HG02759 (cell line): ENCODE data around the gene ATP8B2.
"Not testable (repeated sequence)": the region's sequence is repeated elsewhere in the genome, so short reads cannot be mapped to it uniquely, and the experiment has no call there.

Source experiments
- ATAC-seq: cut with Tn5 transposase; IDR thresholded peaks from one replicate; pipeline ENCODE4 v1.9.1; 2021; ENCODE audit warnings: mild to moderate bottlenecking, moderate library complexity; ENCODE audit not compliant: unreplicated experiment

The ATP8B2 gene

GRCh38 chr1:154344977-154345837, 19.9 kb downstream of the ATP8B2 start:
- ATAC-seq: no peak

GRCh38 chr1:154346276-154346917, 21.1 kb downstream of the ATP8B2 start:
- ATAC-seq: no peak

GRCh38 chr1:154347961-154348360, 22.6 kb downstream of the ATP8B2 start:
- ATAC-seq: no peak

- ATAC-seq: no peak
Measured at GRCh38 chr1:154348429-154349076, 23.2 kb downstream of the ATP8B2 start.

GRCh38 chr1:154349121-154349520, 23.8 kb downstream of the ATP8B2 start:
- ATAC-seq: no peak

DNA sequence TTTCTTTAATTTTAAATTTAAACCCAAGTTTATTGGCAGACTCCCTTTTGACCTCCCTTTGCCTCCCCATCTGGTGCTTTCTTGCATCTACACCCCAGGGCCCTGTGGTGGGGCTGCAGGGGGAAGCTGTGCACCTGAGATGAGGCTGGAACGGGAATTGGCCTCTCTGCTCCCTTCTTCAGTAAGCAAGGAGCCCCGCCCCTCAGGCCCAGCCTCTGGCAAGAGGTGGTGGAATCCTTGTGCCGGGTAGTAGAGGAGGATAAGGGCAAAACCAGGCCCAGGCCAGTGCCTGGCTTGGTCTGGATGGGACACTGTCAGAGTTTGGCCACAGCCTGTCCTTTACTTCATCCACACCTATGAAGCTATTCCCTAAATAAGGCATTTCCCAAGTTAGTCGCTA, 25.1 kb downstream of the ATP8B2 start:
- ATAC-seq: no peak

DNA sequence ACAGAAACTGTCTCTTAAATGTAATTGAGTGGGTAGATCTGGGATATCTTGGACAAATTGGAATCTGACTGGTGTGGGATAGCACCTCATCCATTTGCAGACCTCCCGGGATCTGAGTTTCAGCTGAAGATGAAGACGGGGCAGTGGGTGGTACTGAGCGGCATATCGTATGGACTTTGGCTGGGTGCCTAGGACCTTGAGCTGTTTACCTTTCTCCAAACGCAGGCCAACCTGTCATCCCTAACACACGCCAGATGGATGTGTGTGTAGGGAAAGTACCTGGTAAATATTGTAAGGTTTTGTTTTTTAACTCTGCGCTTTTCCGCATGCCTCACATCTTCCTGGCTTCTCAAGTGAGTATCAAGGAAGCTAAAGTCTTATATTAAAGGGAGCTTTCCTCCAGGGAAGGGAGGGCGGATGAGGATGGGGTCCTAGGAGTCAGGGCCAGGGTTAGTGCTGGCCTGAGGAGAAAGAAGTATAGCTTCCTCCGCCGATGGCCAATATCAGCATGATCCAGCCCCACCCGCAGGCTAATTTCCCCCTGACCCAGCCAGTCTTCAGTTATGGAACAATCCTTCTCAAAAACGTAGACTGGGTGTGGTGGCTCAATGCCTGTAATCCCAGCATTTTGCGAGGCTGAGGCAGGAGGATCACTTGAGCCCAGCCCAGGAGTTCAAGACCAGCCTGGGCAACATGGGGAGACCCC, 26.2 kb downstream of the ATP8B2 start:
- no peak for ATAC-seq

DNA sequence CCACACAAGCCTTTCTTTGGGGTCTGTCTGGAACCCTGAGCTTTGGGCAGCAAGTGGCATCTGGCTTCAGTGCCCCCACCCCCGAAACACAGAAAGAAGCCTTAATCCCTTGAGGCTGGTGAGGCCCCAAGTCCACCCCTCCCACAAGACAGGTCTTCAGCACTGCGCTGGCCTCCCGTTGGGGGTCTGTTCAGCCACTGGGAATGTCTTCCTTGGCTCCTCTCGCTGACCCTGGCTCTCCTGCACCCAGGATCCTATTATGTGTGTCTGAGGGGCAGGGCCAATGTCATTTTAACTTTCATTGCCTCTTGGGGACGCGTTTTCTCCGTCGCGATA, 26.9 kb downstream of the ATP8B2 start:
- no peak for ATAC-seq

DNA sequence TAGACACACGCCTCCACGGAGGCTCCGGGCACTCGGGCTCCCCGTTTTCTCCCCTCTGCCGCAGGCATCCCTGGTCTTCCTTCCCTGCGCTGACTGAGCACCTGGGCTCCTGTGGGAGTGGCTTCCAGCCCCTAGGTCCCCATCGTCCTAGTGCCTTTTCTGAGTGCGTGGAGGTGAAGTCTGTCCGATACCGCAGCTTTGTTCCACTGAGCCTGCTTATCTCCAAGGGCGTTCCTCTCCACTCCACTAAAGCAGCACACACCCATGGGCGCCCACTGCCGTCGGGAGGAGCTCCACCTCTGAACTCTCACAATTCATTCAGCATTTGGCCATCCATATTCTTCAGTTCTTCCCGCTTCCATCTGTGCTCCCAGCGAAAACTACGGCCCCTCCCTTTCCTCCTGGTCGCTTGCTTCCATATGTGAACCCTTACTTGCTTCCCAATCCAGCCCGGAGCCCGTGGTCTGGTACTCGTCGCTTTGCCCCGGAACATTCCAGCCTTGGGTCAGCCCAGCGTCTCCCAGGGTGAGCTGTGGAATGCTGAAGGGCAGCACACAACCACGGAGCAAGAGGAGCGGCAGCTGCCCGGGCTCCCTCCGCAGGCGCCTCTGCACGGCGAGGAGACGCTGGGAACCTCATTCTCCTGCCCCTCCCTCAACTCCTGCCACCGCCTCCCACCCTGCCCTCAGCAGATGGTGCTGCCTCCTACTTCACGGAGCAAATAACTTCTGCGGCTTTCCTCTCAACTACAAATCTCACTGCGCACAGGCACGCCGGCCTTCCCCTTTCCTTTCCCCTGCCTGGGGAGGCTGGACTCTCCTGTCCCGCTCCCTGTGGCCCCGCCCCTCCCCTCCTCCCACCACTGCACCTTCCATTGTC, 27.5 kb downstream of the ATP8B2 start:
- no peak for ATAC-seq

DNA sequence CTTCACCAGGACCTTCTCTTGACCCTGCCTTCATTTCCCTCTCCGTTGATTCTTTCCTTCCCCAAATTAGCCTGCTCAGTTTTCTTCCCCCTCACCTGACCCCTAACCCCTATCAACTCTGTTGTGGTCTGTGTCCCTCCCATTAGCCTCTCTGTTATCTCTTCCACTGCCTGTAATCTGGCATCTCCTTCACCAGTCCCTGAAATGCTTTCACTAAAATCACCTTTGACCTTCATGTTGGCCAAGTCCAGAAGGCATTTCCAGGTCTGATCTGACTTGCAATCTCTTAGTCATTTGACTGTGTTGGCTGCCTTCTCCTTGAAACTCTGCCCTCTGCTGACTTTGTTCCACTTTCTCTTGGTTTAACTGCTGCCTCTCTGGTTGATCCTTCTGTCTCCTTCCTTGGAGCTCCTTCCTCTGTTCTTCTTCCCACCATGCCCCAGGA, 28.2 kb downstream of the ATP8B2 start:
- no peak for ATAC-seq

DNA sequence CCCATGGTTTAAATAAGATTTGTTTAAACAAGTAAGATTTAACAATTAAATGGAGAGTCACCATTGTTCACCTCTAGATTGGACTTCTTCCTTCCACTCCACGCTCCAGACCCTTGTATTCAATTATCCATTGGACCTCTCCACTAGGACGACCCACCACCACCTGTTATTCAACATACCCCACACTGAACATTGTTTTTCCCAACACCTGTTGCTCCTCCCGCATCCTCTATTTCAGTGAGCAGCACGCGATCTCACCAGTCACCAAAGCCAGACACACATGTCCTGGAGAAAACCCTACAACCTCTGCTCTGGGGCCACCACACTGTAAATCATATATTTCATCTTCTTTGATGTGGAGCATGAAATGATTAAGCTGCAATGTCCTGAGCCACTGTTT, 28.6 kb downstream of the ATP8B2 start:
- no peak for ATAC-seq

- no peak for ATAC-seq
Measured at GRCh38 chr1:154358519-154358918, 33.2 kb downstream of the ATP8B2 start.

GRCh38 chr1:154360288-154360687, 35.0 kb downstream of the ATP8B2 start:
- ATAC-seq: no peak

DNA sequence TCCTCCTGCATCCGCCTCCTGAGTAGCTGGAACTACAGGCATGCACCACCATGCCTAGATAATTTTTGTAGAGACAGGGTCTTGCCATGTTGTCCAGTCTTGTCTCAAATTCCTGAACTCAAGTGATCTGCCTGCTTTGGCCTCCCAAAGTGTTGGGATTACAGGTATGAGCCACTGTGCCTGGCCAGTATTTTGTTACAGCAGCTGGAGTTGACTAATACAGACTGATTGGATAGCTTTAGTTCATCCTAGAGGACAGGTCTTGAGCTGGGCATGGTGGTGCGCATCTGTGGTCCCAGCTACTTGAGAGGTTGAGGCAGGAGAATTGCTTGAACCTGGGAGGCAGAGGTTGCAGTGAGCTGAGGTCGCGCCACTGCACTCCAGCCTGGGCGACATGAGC, 35.6 kb downstream of the ATP8B2 start:
- not testable (repeated sequence) for ATAC-seq

- ATAC-seq: no peak
Measured at GRCh38 chr1:154361357-154361756, 36.0 kb downstream of the ATP8B2 start.

GRCh38 chr1:154371436-154371835, 46.1 kb downstream of the ATP8B2 start:
- no peak for ATAC-seq

GRCh38 chr1:154373777-154374357, 48.5 kb downstream of the ATP8B2 start:
- not testable (repeated sequence) for ATAC-seq

DNA sequence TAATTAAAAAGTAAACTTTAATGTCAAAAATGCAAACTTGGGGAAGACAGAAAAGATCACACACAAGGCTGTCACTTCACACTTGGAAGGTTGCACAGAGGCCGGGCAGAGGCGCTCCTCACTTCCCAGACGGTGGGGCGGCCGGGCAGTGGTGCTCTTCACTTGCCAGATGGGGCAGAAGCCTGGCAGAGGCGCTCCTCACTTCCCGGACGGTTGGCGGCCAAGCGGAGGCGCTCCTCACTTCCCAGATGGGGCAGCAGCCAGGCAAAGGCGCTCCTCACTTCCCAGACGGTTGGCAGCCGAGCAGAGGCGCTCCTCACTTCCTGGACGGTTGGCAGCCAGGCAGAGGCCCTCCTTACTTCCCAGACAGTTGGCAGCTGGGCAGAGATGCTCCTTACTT, 54.0 kb downstream of the ATP8B2 start:
- ATAC-seq: no peak

DNA sequence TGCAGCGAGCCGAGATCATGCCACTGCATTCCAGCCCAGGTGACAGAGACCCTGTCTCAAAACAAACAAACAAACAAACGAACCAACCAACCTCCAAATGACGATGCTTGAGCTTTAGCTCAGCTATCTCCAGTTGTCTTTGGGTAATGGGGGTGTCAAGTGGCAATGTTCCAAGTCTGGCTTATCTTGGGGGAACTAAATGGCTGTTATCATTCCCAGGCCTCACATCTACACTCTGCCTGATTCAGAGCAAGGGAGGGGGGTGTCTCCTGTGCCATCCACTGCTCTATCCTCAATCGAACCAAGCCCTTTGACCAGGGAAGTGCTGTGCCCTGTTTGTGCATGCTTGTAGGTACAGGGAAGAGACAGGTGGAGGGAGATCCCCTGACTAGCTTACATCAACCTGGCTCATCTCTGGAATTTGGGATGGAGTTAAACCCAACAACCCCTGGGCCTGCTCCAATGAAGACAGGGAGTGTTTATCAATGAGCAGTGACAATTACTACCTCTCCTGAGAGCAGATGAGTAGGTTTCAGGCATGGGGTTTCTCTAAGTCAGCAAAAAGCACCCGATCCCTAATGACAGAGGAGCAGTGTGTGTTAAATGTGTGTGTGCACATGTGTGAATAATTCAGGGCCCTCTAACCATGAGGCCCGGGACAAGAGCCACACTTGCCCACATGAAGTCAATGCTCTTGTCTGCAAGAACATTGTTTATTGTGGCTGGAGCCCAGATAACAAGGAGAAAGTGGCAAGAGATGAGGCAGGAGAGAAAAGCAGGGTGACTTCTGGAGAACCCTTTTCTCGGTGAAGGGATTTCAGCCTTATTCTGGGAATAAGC, 59.5 kb downstream of the ATP8B2 start:
- ATAC-seq: no peak
